Prostate gland (tissue), 2 donors: ENCODE data around the gene C9orf152.
"Not testable (repeated sequence)": the region's sequence is repeated elsewhere in the genome, so short reads cannot be mapped to it uniquely, and the experiment has no call there.

Experiments
- POLR2A ChIP-seq: fragments of 450-650 bp; IDR thresholded peaks from one replicate; pipeline ENCODE4 v1.6.1; 2016; ENCODE audit warnings: antibody characterized with exemption, mild to moderate bottlenecking
- POLR2AphosphoS5 ChIP-seq: sonication (generic); formaldehyde crosslinking; IDR thresholded peaks from one replicate; pipeline ENCODE4 v1.6.1; 2017; ENCODE audit warnings: antibody characterized with exemption
- TF ChIP-seq, protein P1 (sequence below), 4 experiments: fragments of 200-600 bp in 2 of 4; fragments of 450-650 bp in 2 of 4; sonication (generic) in 2 of 4; IDR thresholded peaks; 1 replicate in 3 of 4; 2 replicates in 1 of 4; pipeline ENCODE4 v1.5.1; 2016 to 2019; ENCODE audit warnings: antibody characterized with exemption in 4 of 4, mild to moderate bottlenecking in 2 of 4, moderate library complexity in 2 of 4

DNA sequence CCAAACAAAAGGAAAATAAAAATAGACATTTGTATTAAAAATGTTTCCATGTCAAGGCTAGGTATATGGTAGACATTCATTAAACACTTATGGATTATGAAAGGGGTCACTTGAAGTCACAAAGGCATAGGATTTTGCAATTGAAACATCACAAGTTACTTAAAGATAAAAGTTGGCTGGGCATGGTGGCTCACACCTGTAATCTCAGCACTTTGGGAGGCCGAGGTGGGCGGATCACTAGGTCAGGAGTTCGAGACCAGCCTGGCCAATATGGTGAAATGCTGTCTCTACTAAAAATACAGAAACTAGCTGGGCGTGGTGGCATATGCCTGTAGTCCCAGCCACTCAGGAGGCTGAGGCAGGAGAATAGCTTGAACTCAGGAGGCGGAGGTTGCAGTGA lies 43.8 kb upstream of the C9orf152 start:
- TF ChIP-seq, protein P1, sequence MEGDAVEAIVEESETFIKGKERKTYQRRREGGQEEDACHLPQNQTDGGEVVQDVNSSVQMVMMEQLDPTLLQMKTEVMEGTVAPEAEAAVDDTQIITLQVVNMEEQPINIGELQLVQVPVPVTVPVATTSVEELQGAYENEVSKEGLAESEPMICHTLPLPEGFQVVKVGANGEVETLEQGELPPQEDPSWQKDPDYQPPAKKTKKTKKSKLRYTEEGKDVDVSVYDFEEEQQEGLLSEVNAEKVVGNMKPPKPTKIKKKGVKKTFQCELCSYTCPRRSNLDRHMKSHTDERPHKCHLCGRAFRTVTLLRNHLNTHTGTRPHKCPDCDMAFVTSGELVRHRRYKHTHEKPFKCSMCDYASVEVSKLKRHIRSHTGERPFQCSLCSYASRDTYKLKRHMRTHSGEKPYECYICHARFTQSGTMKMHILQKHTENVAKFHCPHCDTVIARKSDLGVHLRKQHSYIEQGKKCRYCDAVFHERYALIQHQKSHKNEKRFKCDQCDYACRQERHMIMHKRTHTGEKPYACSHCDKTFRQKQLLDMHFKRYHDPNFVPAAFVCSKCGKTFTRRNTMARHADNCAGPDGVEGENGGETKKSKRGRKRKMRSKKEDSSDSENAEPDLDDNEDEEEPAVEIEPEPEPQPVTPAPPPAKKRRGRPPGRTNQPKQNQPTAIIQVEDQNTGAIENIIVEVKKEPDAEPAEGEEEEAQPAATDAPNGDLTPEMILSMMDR (IDR thresholded peaks at IDR 0.05) = not testable (repeated sequence)
- TF ChIP-seq POLR2A, POLR2AphosphoS5: not testable (repeated sequence)
